Stimulated activated CD4-positive, alpha-beta T cell treated with anti-CD3 and anti-CD28 coated beads, Interleukin-2, amount 100 ng/mL, for 4 hours (primary cell): Measurements from ENCODE around the gene LRP2.

ENCODE experiments used
- DNase-seq: peaks from one replicate; pipeline ENCODE4 v3.0.0-alpha.2; 2020; ENCODE audit warnings: low read depth

Gene LRP2

DNA sequence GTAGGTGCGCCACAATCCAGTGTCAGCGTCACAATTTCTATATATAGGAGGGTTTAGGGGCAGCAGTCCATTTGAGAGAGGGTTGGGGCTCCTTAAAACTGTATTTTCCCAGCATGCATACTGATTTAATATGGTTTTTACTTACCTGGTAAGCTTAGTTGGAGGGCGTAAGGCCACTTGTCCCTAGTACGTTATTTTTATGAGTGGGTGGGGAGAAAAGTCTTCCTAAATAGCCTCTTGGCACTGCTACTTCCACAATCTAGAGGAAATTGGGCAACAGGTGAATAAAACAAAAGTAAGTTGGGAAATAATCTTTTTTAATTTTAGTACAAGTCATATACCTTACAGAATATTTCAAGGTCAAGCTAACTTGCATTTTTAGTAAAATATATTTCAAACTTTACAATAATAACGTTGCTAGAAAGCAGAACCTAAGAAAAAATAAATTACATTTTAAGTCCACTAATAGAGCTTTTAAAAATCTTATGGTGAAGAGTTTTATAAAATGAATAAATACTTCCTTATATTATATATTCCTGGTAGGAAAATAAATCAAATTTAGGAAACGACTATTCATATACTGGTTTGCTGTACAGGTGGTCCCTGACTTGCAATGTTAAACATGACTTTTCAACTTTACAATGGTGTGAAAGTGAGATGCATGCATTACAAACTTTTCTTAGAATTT is 272.1 kb downstream of the LRP2 start:
- no peak for DNase-seq

- DNase-seq: no peak
These were observed 273.2 kb downstream of the LRP2 start for GRCh38 chr2:169089182-169089581.

- DNase-seq: no peak
These were observed 274.5 kb downstream of the LRP2 start for GRCh38 chr2:169087757-169088379.

- no peak for DNase-seq
These were observed 275.4 kb downstream of the LRP2 start for GRCh38 chr2:169086893-169087467.

DNA sequence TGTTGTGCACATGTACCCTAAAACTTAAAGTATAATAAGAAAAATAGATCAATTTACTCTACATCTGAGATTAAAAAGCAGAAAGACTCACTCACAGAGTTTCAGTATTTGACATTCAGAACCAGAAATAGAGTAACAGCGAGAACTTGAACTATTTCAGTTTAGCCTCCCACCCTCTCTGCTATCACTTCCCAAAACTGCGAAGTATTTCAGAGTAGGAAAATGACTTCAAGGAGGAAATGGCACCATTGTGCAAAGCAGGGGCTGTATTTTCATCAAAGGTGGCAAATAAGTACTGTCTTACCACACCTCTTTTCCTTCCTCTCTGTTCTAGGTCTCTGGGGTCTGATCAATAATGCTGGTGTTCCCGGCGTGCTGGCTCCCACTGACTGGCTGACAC is 279.3 kb downstream of the LRP2 start:
- no peak for DNase-seq

DNA sequence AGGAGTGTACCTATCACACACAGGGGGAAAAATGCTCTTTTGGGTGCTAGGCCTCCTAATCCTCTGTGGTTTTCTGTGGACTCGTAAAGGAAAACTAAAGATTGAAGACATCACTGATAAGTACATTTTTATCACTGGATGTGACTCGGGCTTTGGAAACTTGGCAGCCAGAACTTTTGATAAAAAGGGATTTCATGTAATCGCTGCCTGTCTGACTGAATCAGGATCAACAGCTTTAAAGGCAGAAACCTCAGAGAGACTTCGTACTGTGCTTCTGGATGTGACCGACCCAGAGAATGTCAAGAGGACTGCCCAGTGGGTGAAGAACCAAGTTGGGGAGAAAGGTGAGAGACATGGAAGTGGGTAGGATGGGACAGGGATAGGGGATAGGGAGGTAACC is 280.8 kb downstream of the LRP2 start:
- no peak for DNase-seq

DNA sequence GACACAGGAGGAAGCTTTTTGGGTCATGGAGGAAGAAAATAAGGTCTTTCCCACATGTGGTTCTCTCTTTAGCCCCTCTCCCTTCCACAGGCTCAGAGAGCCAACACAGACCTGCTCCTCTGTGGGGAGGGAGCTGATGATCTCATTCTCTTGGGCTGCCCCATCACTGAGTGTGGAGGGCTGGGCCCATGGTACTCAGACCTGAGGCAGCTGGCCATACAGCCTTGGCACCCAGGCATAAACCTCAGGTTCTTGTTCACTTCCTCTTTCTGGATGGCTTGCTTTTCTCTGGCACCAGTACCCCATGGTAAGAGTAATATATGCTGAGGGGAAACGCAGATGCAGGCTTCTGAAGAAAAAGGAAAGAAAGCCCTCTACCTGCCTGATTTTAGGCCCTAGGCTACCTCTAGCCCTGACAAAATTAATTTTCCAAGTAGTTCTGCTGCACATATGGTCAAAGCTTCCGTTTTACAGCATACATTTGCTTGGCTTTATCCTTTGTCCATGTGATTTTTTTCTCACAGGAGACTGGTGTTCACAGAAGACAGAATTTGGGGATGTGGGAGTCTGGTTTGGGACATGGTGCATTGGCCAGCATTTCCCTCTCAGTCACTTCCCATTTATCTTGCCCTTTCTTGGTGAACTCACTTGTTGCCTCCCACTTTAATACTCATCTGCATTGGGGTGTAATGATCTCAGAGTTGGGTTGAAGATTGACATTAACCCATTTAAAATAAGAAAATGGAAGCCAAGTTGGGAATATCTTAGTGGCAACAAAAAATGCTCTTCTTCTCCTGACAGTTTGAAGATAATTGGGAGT is 281.9 kb downstream of the LRP2 start:
- no peak for DNase-seq

DNA sequence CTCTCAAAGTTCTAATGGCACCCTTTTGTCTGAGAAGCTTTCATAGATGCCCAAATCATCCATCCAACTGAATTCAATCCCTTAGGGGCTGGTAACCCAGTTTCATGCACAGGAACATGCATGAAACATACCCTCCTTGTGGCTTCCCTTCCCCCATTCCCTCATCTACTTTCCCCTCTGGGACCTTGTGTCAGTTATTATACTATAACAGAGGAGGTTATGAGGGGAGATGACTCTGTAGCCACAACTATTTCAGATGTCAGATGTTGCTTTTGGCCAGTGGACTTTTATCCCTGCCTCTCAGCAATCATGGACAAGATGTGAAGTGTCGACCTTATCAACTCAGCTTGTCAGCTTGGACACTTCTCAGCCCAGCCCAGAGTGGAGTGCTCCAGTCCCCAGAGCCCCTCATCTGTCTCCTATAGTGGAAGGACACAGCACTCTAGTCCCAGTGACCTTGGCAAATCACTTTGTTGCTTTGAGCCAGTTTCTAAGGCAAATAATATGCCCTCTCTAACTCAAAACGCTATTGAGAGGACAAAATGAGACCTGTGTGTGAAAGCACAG is 284.6 kb downstream of the LRP2 start:
- DNase-seq: no peak
